ENCODE results near the gene NSMF.
"Not testable (repeated sequence)": the region's sequence is repeated elsewhere in the genome, so short reads cannot be mapped to it uniquely, and the experiment has no call there.

NSMF gene

DNA sequence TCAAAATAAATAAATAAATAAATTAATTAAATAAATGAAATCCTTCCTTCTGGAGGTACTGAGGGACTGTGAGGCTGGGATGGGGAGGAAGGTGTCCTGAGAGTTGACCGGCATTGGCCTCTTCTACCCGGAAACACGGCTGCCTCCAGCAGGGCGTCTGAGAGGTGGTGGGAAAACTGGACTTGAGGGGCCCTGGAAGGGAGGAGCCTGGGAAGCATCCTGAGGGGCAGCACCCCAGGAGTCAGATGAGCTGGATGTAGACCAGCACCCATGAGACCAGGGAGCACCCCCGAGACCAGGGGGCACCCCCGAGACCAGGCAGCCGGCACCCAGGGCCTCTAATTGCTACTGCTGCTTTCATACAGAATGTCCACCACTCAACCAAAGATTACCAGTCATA is 8.8 kb upstream of the NSMF start:
- H3K9me3 ChIP-seq (ENCODE audit: control insufficient read depth, insufficient read depth, low read length), result no peaks in the 10 kb centered on the region
- H3K36me3 ChIP-seq (ENCODE audit: insufficient read depth, low read length), result no peaks in the 10 kb centered on the region
- no peak overlapping the region for H3K9ac ChIP-seq (ENCODE audit: low read depth, low read length)
- no peaks in the 10 kb centered on the region for H3K4me1 ChIP-seq (ENCODE audit: insufficient read depth, low read length)

DNA sequence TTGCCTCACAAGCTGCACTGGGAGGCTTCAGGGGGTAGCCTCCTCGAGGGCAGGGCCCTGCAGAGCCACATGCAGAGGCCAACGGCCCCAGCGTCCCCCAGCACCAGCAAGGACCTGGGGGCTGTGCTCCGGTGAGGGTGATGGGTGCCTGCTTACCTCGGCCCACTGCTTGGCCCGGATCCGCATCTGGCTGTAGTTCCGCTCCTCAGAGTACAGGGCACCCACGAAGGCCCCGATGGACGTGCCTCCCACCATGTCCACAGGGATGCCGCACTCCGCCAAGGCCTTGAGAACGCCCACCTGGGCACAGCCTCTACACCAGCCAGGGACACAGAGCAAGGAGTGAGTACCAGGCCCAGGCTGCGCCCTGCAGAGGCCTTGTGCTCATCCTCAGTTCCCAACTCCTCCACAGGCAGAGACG is 8.0 kb upstream of the NSMF start:
- no peaks in the 10 kb centered on the region for H3K9me3 ChIP-seq (ENCODE audit: control insufficient read depth, insufficient read depth, low read length)

DNA sequence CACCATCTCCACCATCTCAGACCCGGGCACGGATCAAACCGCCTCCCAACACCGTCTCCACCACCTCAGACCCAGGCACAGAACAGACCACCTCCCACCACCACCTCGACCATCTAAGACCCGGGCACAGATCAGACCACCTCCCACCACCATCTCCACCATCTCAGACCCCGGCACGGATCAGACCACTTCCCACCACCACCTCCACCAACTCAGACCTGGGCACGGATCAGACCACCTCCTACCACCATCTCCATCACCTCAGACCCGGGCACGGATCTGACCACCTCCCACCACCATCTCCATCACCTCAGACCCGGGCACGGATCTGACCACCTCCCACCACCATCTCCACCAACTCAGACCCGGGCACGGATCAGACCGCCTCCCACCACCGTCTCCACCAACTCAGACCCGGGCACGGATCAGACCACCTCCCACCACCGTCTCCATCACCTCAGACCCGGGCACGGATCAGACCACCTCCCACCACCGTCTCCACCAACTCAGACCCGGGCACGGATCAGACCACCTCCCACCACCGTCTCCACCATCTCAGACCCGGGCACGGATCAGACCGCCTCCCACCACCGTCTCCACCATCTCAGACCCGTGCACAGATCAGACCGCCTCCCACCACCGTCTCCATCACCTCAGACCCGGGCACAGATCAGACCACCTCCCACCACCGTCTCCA is 7.4 kb upstream of the NSMF start:
- H3K9ac ChIP-seq (ENCODE audit: low read depth, low read length); H3K36me3 ChIP-seq (ENCODE audit: insufficient read depth, low read length); H3K4me1 ChIP-seq (ENCODE audit: insufficient read depth, low read length); H3K9me3 ChIP-seq (ENCODE audit: control insufficient read depth, insufficient read depth, low read length): not testable (repeated sequence)

More for the DNA sequence above, 8.0 kb upstream of the NSMF start:
- H3K4me1 ChIP-seq (ENCODE audit: insufficient read depth, low read length), result no peaks in the 10 kb centered on the region
- no peaks in the 10 kb centered on the region for H3K36me3 ChIP-seq (ENCODE audit: insufficient read depth, low read length)
- no peak overlapping the region for H3K9ac ChIP-seq (ENCODE audit: low read depth, low read length)

DNA sequence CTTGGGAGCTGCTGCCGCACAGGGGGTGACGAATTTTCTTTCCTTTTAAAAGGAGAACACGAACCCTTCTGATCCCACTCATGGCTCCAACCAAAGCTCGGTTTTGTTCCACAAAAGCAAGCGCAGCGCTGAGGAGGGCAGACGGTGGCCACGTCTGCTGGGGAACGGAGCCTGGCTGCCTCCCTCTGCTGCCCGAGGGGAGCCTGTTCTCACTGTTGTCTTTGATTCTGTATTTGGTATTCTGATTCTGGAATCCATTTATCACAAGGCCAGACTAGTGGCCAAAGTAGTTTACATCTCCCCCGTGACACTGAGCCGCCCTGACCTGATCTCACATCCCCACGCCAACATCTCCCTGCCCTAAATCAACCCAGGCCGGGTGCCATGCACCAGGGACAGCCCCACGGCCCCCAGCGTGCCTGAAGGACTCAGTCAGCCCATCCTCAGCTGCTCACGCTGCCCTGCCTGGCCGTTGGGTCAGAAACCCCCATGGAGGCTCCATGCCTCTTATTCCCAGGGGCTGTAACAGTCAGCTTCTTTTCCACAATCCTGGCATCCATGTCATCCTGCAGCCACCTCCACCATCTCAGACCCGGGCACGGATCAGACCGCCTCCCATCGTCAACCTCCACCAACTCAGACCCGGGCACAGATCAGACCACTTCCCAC is 6.7 kb upstream of the NSMF start:
- H3K9ac ChIP-seq (ENCODE audit: low read depth, low read length), result no peak overlapping the region
- no peaks in the 10 kb centered on the region for H3K4me1 ChIP-seq (ENCODE audit: insufficient read depth, low read length)
- H3K36me3 ChIP-seq (ENCODE audit: insufficient read depth, low read length), result no peaks in the 10 kb centered on the region
- H3K9me3 ChIP-seq (ENCODE audit: control insufficient read depth, insufficient read depth, low read length), result no peaks in the 10 kb centered on the region

DNA sequence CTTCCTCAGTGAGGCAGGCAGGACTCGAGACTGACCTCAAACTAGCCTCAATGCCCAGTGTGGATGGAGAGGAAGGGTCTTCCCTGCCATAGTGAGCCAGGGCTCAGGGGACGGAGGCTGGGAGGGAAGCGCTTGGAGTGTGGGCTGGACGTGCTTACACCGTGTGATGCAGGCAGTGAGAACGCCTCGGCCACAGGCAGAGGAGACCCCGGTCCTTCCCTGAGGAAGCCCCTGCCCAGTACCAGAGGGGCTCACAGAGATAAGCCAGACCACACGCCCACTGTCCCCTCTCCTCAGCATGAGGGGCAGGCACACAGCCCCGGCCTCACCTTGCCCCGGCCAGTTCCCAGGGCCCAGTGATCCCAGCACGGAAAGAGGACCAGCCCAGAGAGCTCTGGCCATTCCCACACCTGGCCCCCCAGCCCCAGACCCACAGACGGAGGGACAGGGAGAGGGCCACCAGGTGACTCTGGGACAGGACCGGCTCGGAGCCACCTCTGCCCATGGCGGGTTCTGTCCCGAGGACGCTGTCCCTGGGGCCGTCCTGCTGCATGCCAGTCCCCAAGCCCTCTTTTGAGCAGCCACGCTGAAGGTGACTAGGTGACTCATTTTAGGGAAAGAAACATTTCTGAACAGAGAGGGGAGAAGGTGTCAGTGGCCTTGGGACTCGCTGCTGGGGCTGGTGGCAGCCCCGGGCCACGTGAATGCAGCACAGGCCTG is 6.0 kb upstream of the NSMF start:
- no peak overlapping the region for H3K9ac ChIP-seq (ENCODE audit: low read depth, low read length)
- no peaks in the 10 kb centered on the region for H3K36me3 ChIP-seq (ENCODE audit: insufficient read depth, low read length)
- H3K9me3 ChIP-seq (ENCODE audit: control insufficient read depth, insufficient read depth, low read length), result no peaks in the 10 kb centered on the region
- no peaks in the 10 kb centered on the region for H3K4me1 ChIP-seq (ENCODE audit: insufficient read depth, low read length)

DNA sequence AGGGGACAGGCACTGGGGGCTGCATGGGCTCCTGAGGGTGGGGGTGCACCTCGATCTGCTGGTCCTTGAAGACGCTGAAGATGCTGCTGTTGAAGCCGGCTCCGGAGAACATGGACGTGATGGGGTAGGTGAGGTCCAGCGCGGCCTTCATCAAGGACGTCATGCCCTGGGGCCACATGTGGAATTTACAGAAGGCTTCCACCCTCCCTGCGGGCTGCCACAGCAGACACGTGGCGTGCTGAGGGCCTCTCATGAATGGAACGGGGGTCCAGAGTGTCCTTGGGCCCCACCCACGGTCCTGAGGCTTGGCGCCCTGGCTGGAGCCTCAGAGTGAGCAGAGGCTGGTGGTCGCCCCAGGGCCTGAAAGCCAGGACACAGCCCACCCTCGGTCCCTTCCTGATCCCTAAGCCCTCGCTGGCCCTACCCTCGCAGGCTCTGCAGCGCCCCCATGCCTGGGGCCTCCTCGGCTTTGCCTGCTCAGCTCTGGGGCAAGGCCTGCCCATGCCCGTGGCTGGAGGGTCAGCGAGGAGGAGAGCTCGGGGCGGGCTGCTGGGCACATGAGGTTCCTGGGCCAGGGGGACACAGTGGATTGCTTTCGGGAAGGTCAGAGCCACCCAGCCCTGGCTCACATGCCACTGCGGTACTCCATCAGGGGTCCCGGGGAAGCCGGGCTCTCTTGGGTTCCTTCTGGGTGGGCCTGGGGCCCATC is 5.3 kb upstream of the NSMF start:
- Histone ChIP-seq H3K9me3 (ENCODE audit: control insufficient read depth, insufficient read depth, low read length) (no peaks in the 10 kb centered on the region), H3K9ac (ENCODE audit: low read depth, low read length) (no peak overlapping the region), H3K4me1 (ENCODE audit: insufficient read depth, low read length) (no peaks in the 10 kb centered on the region; the same call in 1 of the 2 replicates), H3K36me3 (ENCODE audit: insufficient read depth, low read length) (no peaks in the 10 kb centered on the region)

DNA sequence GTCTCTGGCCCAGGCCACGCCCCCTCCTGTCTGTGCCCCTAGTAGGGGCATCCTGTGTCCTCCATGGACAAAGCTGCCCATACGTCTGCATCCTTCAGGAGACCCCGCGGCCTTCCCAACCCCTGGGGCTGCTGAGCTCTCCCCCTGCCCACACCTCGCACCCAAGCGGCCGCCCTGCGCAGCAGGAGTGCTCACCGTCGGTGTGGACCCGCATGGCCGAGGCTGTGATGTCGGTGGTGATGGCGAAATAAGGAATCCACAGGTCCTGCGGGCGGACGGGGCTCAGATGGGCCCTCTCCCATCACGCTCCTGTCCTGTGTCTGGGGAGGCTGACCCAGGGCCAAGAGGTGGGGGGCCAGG is 4.8 kb upstream of the NSMF start:
- Histone ChIP-seq H3K4me1 (ENCODE audit: insufficient read depth, low read length) (no peaks in the 10 kb centered on the region; the same call in 1 of the 2 replicates), H3K36me3 (ENCODE audit: insufficient read depth, low read length) (no peaks in the 10 kb centered on the region), H3K9ac (ENCODE audit: low read depth, low read length) (no peak overlapping the region), H3K9me3 (ENCODE audit: control insufficient read depth, insufficient read depth, low read length) (no peaks in the 10 kb centered on the region)

DNA sequence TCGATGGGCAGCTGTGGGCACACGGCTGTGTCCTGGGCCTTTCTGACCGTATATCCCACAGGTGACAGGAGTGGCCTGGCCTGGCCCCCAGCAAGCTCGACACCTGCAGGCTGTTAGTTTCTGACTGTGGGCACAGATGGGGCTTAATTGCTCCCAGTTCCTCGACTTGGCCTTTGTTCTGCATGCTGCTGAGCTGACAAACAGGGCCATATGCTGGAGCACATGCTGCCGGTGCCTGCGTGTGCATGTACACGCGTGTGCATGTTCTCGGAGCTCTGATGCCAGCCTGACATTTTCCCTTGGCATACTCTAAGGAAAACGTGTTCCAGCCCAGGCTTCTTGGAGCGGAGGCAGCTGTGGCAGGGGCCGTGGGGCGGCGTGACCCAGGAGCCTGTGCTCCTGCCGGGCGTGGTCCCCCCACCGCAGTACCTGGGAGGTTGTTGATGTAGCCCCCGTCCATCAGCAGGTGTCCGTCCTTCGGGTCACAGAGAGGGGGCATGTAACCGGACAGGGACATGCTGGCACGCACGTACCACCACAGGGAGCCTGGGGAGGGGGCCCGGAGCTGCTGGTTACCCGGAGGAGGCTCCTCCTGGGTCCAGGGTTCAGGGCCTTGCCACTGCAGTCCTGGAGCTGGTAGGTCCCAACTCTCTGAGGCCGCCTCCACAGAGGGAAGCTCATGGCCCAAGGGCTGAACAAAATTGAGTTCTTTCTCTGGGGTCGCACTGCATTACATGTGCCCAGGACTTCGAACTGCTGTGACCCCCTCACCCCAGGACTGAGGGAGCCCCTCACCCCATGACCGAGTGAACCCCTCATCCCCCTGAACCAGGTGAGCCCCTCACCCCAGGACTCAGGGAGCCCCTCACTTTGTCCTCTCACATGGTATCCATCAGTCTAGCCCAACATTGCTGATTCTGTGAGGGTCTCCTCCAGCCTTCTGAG is 4.1 kb upstream of the NSMF start:
- Histone ChIP-seq H3K36me3 (ENCODE audit: insufficient read depth, low read length) (no peaks in the 10 kb centered on the region), H3K4me1 (ENCODE audit: insufficient read depth, low read length) (no peaks in the 10 kb centered on the region; the same call in 1 of the 2 replicates), H3K9ac (ENCODE audit: low read depth, low read length) (no peak overlapping the region), H3K9me3 (ENCODE audit: control insufficient read depth, insufficient read depth, low read length) (no peaks in the 10 kb centered on the region)

DNA sequence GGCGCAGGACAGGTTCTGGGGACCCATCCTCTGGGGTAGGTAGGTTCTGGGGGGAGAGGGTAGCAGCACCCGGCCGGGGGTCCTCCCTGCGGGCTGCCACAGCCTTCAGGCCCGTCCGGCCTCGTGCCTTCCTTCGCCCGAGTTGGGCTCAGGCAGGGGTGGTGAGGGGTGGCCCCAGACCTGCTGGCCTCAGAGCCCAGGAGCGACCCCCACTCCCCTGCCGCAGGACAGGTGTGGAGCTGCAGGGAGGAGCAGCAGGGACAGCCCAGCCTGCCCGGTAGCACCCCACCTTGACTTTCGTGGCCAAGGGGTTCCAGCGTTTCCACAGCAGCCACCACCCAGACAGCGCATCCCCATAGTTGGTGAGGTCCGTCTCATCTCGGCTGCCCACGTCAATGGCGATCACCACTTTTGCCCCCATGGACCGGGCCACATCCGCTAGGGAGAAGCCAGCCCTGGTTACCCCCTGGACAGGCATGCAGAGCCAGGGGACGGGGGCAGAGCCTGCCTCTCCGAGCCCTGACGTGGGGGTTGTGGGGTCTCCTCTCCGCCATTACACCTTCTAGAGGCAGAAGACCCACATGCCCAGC is 3.4 kb upstream of the NSMF start:
- Histone ChIP-seq H3K9ac (ENCODE audit: low read depth, low read length) (no peak overlapping the region), H3K4me1 (ENCODE audit: insufficient read depth, low read length) (no peaks in the 10 kb centered on the region; the same call in 1 of the 2 replicates), H3K36me3 (ENCODE audit: insufficient read depth, low read length) (no peaks in the 10 kb centered on the region), H3K9me3 (ENCODE audit: control insufficient read depth, insufficient read depth, low read length) (no peaks in the 10 kb centered on the region)

DNA sequence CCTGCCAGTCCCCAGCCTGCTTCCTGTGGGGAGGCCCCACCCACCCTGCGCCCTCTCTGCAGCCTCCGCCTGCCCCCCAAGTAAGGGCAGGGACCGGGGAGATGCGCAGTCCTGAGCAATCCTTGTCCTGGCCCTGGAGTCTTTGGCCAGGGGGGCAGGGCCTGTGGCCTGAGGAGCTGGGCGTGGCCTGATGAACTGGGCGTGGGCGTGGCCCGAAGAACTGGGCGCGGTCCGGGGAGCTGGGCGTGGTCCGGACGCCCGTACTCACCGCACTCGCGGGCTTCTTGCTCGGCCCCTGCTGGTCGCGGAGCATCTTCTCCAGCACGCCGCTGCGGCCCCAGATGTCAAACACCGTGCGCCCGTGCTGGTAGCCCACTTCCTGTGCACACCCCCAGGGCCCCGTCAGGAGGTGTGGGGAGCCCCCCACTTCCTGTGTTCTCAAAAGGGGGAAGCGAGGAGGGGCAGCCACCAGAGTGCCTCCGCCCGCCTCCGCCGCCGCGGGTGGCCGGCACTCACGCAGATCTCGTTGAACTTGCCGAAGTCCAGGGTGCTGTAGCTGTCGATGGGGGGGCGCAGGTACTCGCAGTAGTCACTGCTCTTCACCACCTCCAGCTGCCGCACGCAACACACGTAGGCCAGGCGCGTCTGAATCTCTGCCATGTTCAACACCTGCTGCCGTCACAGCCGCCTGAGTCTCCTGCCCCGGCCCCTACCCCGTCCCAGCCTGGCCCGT is 2.7 kb upstream of the NSMF start:
- Histone ChIP-seq H3K4me1 (ENCODE audit: insufficient read depth, low read length) (no peaks in the 10 kb centered on the region; the same call in 1 of the 2 replicates), H3K9ac (ENCODE audit: low read depth, low read length) (peak overlapping the region; percentile 27; the same call in 1 of the 2 replicates), H3K9me3 (ENCODE audit: control insufficient read depth, insufficient read depth, low read length) (no peaks in the 10 kb centered on the region), H3K36me3 (ENCODE audit: insufficient read depth, low read length) (no peaks in the 10 kb centered on the region)

DNA sequence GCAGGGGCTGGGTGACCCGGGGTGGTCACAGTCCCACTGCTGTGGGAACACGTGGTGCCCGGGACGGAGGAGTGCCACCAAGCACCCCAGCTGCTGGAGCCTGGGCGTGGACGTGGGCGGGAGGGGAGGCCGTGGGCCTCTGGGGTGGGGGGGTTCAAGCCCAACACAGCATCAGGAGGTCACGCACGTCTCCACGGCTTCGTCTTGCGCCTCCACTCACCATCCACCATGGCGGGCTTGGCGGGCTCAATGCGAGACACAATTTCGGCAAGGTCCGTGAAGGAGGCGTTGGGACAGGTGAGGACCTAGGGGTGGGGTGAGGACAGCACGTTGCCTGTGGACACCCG is 2.2 kb upstream of the NSMF start:
- no peaks in the 10 kb centered on the region for H3K9me3 ChIP-seq (ENCODE audit: control insufficient read depth, insufficient read depth, low read length)

DNA sequence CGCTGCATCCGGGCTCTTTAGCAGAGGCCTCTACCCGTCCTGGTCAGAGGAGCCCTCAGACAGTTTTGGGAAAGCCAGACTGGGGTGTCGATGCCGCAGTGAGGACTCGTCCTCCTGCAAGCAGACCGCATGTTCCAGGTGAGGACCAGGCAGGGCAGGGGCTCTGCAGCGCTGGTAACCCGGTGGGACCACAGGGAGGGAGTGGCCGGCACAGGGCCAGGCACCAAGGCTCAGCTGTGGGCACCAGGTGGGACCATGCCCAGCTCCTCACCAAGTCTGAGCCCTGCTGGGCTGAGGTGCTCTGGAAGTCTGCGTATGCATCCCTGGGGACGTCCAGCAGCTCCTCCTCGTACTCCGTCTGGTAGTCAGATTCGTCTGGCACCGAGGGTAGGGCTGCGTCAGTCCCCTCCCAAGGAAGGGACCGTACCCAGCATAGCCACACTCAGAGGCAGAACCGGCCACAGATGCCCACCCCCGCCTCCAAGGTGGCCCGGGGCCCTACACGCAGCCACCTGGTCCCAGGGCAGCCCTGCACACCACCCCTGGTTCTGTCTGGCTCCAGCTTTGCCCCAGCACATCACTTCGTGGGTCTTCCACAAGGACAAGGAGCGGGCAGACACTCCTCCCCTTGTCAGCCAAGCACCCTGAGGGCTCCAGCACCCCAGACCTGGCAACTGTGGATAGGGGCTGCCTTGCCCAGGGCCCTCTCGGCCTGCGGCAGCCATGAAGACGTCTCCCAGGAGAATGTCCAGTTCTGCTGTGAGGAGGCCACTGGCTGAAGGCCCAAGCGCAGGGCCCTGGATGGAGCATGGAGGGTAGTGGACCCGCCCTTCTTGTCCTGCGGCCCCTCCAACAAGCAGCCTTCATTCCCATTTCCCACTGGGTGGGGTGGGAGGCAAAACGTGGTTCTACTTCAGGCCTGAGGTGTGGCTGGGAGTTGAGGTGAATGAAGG is 1.5 kb upstream of the NSMF start:
- H3K4me1 ChIP-seq (ENCODE audit: insufficient read depth, low read length), result no peaks in the 10 kb centered on the region; the same call in 1 of the 2 replicates
- H3K36me3 ChIP-seq (ENCODE audit: insufficient read depth, low read length), result no peaks in the 10 kb centered on the region
- no peak overlapping the region for H3K9ac ChIP-seq (ENCODE audit: low read depth, low read length)
- no peaks in the 10 kb centered on the region for H3K9me3 ChIP-seq (ENCODE audit: control insufficient read depth, insufficient read depth, low read length)

More for the DNA sequence above, 2.2 kb upstream of the NSMF start:
- Histone ChIP-seq H3K9ac (ENCODE audit: low read depth, low read length) (no peak overlapping the region), H3K4me1 (ENCODE audit: insufficient read depth, low read length) (no peaks in the 10 kb centered on the region; the same call in 1 of the 2 replicates), H3K36me3 (ENCODE audit: insufficient read depth, low read length) (no peaks in the 10 kb centered on the region)

Data from ES-I3 (cell line).